ENCODE results near the gene TSHZ1. TPM values are rescaled to one million over a fixed set of nuclear protein-coding genes. Genes with fewer than 3 reads are reported as not detected.

TSHZ1 gene
- total RNA-seq, 4 donors from 2014 or later = 17.9 to 41.7 (median 32.2) TPM

- Histone ChIP-seq H3K27me3 (no peaks in the 10 kb centered on the region), H3K9me3 (no peaks in the 10 kb centered on the region), H3K4me1 (peaks cover 51 to 79% (median 73%) of the 10 kb centered on the region in 4 donors), H3K4me3 (no peak overlapping the region), H3K36me3 (no peaks in the 10 kb centered on the region), H3K27ac (replicated peaks in 1 of 4) (peak overlapping the region; percentile 8 to 94 (median 88))
- no peak for TF ChIP-seq CTCF (IDR thresholded peaks at IDR 0.05)
- TF ChIP-seq POLR2AphosphoS5 (IDR thresholded peaks at IDR 0.05) = no peak
- no peak for TF ChIP-seq EP300 (IDR thresholded peaks at IDR 0.05)
- TF ChIP-seq POLR2A (IDR thresholded peaks at IDR 0.05; ENCODE audit: low read depth) = no peak
- 84% methylated on average over 12 of the region's 12 CpGs for WGBS
- peak; percentile 39 for DNase-seq (ENCODE audit: extremely low spot score)
- intact Hi-C loops (cut with DNase I) = loop anchor here (5.0 kb wide), 1 partner anchor 32 kb away; no protein-coding TSS in a partner anchor
Observed at GRCh38 chr18:75214766-75215510, 4.3 kb downstream of the TSHZ1 start.

GRCh38 chr18:75215663-75216062 lies 5.1 kb downstream of the TSHZ1 start:
- intact Hi-C loops (cut with DNase I) = no loop called here
- peaks cover 53 to 81% (median 75%) of the 10 kb centered on the region in 4 donors for H3K4me1 ChIP-seq
- H3K4me3 ChIP-seq = no peak overlapping the region
- DNase-seq (ENCODE audit: extremely low spot score) = peak; percentile 82
- no peaks in the 10 kb centered on the region for H3K27me3 ChIP-seq
- H3K9me3 ChIP-seq = no peaks in the 10 kb centered on the region
- H3K27ac ChIP-seq (replicated peaks in 1 of 4) = peak overlapping the region in 2 of 4 donors; percentile 89 to 94
- TF ChIP-seq POLR2A (IDR thresholded peaks at IDR 0.05; ENCODE audit: low read depth) (no peak), CTCF (IDR thresholded peaks at IDR 0.05) (no peak), POLR2AphosphoS5 (IDR thresholded peaks at IDR 0.05) (no peak), EP300 (IDR thresholded peaks at IDR 0.05) (no peak)
- H3K36me3 ChIP-seq = no peaks in the 10 kb centered on the region
- WGBS = 100% methylated on average over 4 of the region's 4 CpGs

- DNase-seq (ENCODE audit: extremely low spot score) = peak; percentile 75
- TF ChIP-seq POLR2A (IDR thresholded peaks at IDR 0.05; ENCODE audit: low read depth) (no peak), EP300 (IDR thresholded peaks at IDR 0.05) (no peak), CTCF (IDR thresholded peaks at IDR 0.05) (no peak), POLR2AphosphoS5 (IDR thresholded peaks at IDR 0.05) (no peak)
- WGBS = 84% methylated on average over 7 of the region's 7 CpGs
- no peaks in the 10 kb centered on the region for H3K27me3 ChIP-seq
- H3K4me3 ChIP-seq = no peak overlapping the region
- peaks cover 60 to 88% (median 82%) of the 10 kb centered on the region in 4 donors for H3K4me1 ChIP-seq
- intact Hi-C loops (cut with DNase I) = no loop called here
- no peaks in the 10 kb centered on the region for H3K36me3 ChIP-seq
- peak overlapping the region; percentile 14 to 94 (median 45) for H3K27ac ChIP-seq (replicated peaks in 1 of 4)
- no peaks in the 10 kb centered on the region for H3K9me3 ChIP-seq
Observed at GRCh38 chr18:75216212-75216910, 5.8 kb downstream of the TSHZ1 start.

- H3K4me3 ChIP-seq = no peak overlapping the region
- peak; percentile 81 for DNase-seq (ENCODE audit: extremely low spot score)
- H3K36me3 ChIP-seq = no peaks in the 10 kb centered on the region
- no peaks in the 10 kb centered on the region for H3K9me3 ChIP-seq
- WGBS = 95% methylated on average over 10 of the region's 10 CpGs
- H3K4me1 ChIP-seq = peaks cover 63 to 95% (median 89%) of the 10 kb centered on the region in 4 donors
- H3K27ac ChIP-seq (replicated peaks in 1 of 4) = peak overlapping the region; percentile 14 to 94 (median 45)
- no peak for TF ChIP-seq EP300 (IDR thresholded peaks at IDR 0.05)
- no peak for TF ChIP-seq CTCF (IDR thresholded peaks at IDR 0.05)
- TF ChIP-seq POLR2A (IDR thresholded peaks at IDR 0.05; ENCODE audit: low read depth) = no peak
- TF ChIP-seq POLR2AphosphoS5 (IDR thresholded peaks at IDR 0.05) = no peak
- H3K27me3 ChIP-seq = no peaks in the 10 kb centered on the region
- intact Hi-C loops (cut with DNase I) = no loop called here
Observed at GRCh38 chr18:75216911-75217689, 6.5 kb downstream of the TSHZ1 start.
